Smooth muscle cell (in vitro differentiated cells): Measurements from ENCODE around the gene KYNU. TPM values are rescaled to one million over a fixed set of nuclear protein-coding genes. Genes with fewer than 3 reads are reported as not detected.

ENCODE experiments used
- DNase-seq: peaks from one replicate; lab custom pipeline; 2025; ENCODE audit not compliant: unreplicated experiment; lab: John Stamatoyannopoulos, UW
- H2AFZ ChIP-seq: fragments of 200-600 bp; sonication (generic); 2 replicates; pipeline ENCODE4 v1.6.0; 2016; ENCODE audit warnings: antibody characterized with exemption, low read depth, mild to moderate bottlenecking
- H3F3A ChIP-seq: fragments of 200-600 bp; sonication (generic); 2 replicates; pipeline ENCODE4 v1.6.0; 2017; ENCODE audit warnings: antibody characterized with exemption, low read depth
- H3K27ac ChIP-seq: fragments of 200-600 bp; sonication (generic); 2 replicates; pipeline ENCODE4 v1.5.1; 2016; ENCODE audit warnings: low read depth, mild to moderate bottlenecking
- H3K27me3 ChIP-seq: fragments of 200-600 bp; sonication (generic); 2 replicates; pipeline ENCODE4 v1.6.1; 2016; ENCODE audit warnings: low read depth, mild to moderate bottlenecking
- H3K36me3 ChIP-seq: fragments of 200-600 bp; sonication (generic); 2 replicates; pipeline ENCODE4 v1.5.1; 2016; ENCODE audit warnings: low read depth
- H3K4me1 ChIP-seq: fragments of 200-600 bp; sonication (generic); 2 replicates; pipeline ENCODE4 v1.5.1; 2016; ENCODE audit warnings: low read depth
- H3K4me2 ChIP-seq: fragments of 200-600 bp; sonication (generic); 2 replicates; pipeline ENCODE4 v1.6.0; 2016; ENCODE audit warnings: mild to moderate bottlenecking
- H3K4me3 ChIP-seq: fragments of 200-600 bp; sonication (generic); 2 replicates; pipeline ENCODE4 v1.5.1; 2016; ENCODE audit warnings: mild to moderate bottlenecking
- H3K79me2 ChIP-seq: fragments of 200-600 bp; sonication (generic); 2 replicates; pipeline ENCODE4 v1.6.0; 2016; ENCODE audit warnings: low read depth, mild to moderate bottlenecking
- H3K9ac ChIP-seq: fragments of 200-600 bp; sonication (generic); 2 replicates; pipeline ENCODE4 v1.6.0; 2016; ENCODE audit warnings: low read depth
- H3K9me3 ChIP-seq: fragments of 200-600 bp; sonication (generic); replicated peaks from 2 replicates; pipeline ENCODE4 v1.5.1; 2016; ENCODE audit warnings: low read depth
- H4K20me1 ChIP-seq: fragments of 200-600 bp; sonication (generic); 2 replicates; pipeline ENCODE4 v1.6.0; 2016; ENCODE audit warnings: low read depth
- CTCF ChIP-seq: fragments of 200-600 bp; sonication (generic); IDR thresholded peaks from 2 replicates; pipeline ENCODE4 v1.5.1; 2017; ENCODE audit warnings: borderline replicate concordance, mild to moderate bottlenecking, antibody characterized with exemption; ENCODE audit not compliant: insufficient read depth, poor library complexity, severe bottlenecking
- WGBS: methylation state at CpG from one replicate; pipeline ENCODE4 v1.1.7; 2016; ENCODE audit warnings: low lambda C conversion rate; 5-methylcytosine and 5-hydroxymethylcytosine counted together
- polyA plus RNA-seq: library from polyadenylated mRNA; unstranded; fragments of >200 nt; fragmentation: Nextera tagmentation; extraction: Ambion mirVana; gene quantifications from 2 replicates; pipeline ENCODE4 v1.2.1, GENCODE V29; 2016
- total RNA-seq: library from RNA; depleted of rRNA; stranded (reverse); fragments of >200 nt; gene quantifications from 2 replicates; pipeline ENCODE4 v1.2.3, GENCODE V29; 2014

KYNU gene
- total and polyA plus RNA-seq, 2 experiments from 2014 or later, result 5.7 to 16.0 TPM

DNA sequence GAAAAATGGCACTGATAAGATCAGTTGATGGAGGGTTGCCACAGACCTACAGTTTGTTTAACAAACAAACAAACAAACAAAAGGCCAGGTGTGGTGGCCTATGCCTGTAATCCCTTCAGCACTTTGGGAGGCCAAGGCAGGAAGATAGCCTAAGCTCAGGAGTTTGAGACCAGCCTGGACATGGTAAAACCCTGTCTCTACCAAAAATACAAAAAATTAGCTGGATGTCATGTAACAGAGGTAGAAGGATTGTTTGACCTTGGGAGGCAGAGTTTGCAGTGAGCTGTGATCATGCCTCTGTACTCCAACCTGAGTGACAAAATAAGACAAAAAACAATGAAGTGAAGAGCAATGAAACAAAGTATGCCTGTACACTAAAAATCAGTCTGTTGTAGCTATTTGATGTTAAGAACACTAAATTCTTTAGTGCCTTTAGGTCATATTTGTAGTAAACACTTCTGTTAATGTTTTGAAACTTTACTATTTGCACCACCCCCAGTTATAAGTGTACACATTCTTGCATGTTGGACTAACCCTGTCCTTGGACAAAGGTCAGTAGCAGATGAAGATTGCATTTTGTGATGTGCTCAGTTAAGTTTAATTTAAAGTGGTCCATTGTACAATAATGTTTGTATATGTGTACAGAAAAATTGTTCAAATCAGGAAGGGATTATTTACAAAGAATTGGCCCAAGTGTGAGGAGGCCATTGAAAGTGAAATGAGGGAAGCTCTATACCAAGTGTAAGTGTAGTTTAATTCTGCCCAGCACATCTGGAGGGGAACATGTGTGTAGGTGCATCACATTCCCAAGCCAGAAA is 73.9 kb downstream of the KYNU start:
- Histone ChIP-seq H3K27ac (no peak overlapping the region), H3K27me3 (no peaks in the 10 kb centered on the region), H3K4me2 (no peak overlapping the region), H3K9ac (no peak overlapping the region), H4K20me1 (no peaks in the 10 kb centered on the region), H3F3A (no peaks in the 10 kb centered on the region), H3K79me2 (no peaks in the 10 kb centered on the region), H2AFZ (no peak overlapping the region), H3K4me1 (no peaks in the 10 kb centered on the region), H3K4me3 (no peak overlapping the region), H3K9me3 (no peaks in the 10 kb centered on the region), H3K36me3 (no peaks in the 10 kb centered on the region)
- no peak for TF ChIP-seq CTCF
- no peak for DNase-seq

- Histone ChIP-seq H3K4me3 (no peak overlapping the region), H4K20me1 (no peaks in the 10 kb centered on the region), H3K27ac (no peak overlapping the region), H2AFZ (no peak overlapping the region), H3K4me2 (no peak overlapping the region), H3K79me2 (no peaks in the 10 kb centered on the region), H3K4me1 (no peaks in the 10 kb centered on the region), H3K9ac (no peak overlapping the region), H3K27me3 (no peaks in the 10 kb centered on the region), H3K36me3 (no peaks in the 10 kb centered on the region), H3F3A (no peaks in the 10 kb centered on the region), H3K9me3 (no peaks in the 10 kb centered on the region)
- no peak for TF ChIP-seq CTCF
- no peak for DNase-seq
- 85% methylated on average over 3 of the region's 3 CpGs for WGBS
These were observed 74.6 kb downstream of the KYNU start for GRCh38 chr2:142952018-142952417.

DNA sequence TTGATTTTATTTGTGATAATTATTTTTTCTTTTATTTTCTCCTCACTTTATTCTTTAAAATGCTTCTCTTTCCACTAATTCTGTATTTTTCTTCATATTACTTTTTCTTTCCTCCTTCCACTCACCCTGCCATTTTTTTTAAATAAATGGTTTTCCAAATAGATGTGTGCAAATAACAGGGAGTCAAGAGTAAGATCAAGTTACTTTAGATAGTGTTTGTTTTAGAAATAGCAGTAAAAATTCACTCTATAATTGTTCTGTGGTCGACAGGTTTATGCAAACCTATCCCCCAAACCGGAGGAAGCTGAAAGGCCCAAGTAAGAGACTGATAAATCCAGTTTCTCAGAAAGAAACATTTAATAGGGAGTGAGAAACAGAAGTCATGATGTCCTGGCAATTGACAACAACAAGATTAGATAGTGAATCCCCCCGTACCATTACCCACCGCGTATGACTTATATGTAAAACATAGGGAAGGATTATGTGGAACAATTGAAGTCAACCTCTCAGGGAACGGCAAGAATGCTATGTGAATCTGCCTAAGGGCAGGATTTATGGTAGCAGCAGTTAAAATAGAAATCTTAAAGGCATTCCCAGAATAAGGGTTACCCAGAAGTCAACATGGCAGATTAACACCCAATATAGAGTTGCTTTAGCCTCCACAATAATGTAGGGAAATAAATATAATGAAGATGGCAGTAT is 75.5 kb downstream of the KYNU start:
- Histone ChIP-seq H3K4me3 (no peak overlapping the region), H3K36me3 (no peaks in the 10 kb centered on the region), H3K9me3 (no peaks in the 10 kb centered on the region), H4K20me1 (no peaks in the 10 kb centered on the region), H3K27ac (no peak overlapping the region), H2AFZ (no peak overlapping the region), H3K79me2 (no peaks in the 10 kb centered on the region), H3K27me3 (no peaks in the 10 kb centered on the region), H3K4me2 (no peak overlapping the region), H3K9ac (no peak overlapping the region), H3F3A (no peaks in the 10 kb centered on the region), H3K4me1 (no peaks in the 10 kb centered on the region)
- DNase-seq, result no peak
- 25% methylated on average over 6 of the region's 6 CpGs for WGBS
- TF ChIP-seq CTCF, result no peak
